B cell (primary cell): ENCODE measurements around the gene DONSON. TPM values are rescaled to one million over a fixed set of nuclear protein-coding genes. Genes with fewer than 3 reads are reported as not detected.
"Not testable (repeated sequence)": the region's sequence is repeated elsewhere in the genome, so short reads cannot be mapped to it uniquely, and the experiment has no call there.

ENCODE experiments used
- ATAC-seq: fragments of 200-7000 bp; cut with Tn5 transposase; one replicate; pipeline ENCODE4 v1.10.0; 2021; ENCODE audit warnings: low read depth, mild to moderate bottlenecking, moderate number of reproducible peaks, moderate library complexity
- CTCF ChIA-PET: fragments of 350-600 bp; sonication (Branson Sonifier 250); formaldehyde crosslinking; loops from one replicate; lab custom pipeline; 2021; ENCODE audit warnings: antibody characterized with exemption, inconsistent platforms; lab: Charles Lee
- POLR2A ChIA-PET: fragments of 350-600 bp; sonication (Branson Sonifier 250); formaldehyde crosslinking; loops from one replicate; lab custom pipeline; 2021; ENCODE audit warnings: antibody characterized with exemption; lab: Charles Lee
- DNase-seq: peaks from one replicate; pipeline ENCODE4 v3.0.0; 2013
- H2AFZ ChIP-seq: 2 replicates; pipeline ENCODE4 v1.6.1; 2012; ENCODE audit warnings: mild to moderate bottlenecking, low read depth, low read length; ENCODE audit not compliant: insufficient read depth, poor library complexity, severe bottlenecking
- H3K27ac ChIP-seq, 2 donors: 1 replicate in 1 of 2; 2 replicates in 1 of 2; pipeline ENCODE4 v1.5.1; 2012 to 2013; ENCODE audit warnings: low read length in 2 of 2, mild to moderate bottlenecking in 2 of 2, moderate library complexity in 1 of 2
- H3K27me3 ChIP-seq, 4 experiments: fragments of 200-600 bp in 1 of 4; sonication (generic) in 1 of 4; replicated peaks in 1 of 4; 1 replicate in 2 of 4; 2 replicates in 2 of 4; pipeline versions ENCODE4 v1.6.1 to v1.7.0; 2013 to 2016; ENCODE audit warnings: low read length in 3 of 4, mild to moderate bottlenecking in 2 of 4, mixed read lengths in 1 of 4, moderate library complexity in 1 of 4; ENCODE audit not compliant: insufficient read depth in 4 of 4, control insufficient read depth in 3 of 4; ENCODE audit errors: control extremely low read depth in 1 of 4
- H3K36me3 ChIP-seq, 2 experiments: replicated peaks in 1 of 2; 1 replicate in 1 of 2; 2 replicates in 1 of 2; pipeline versions ENCODE4 v1.6.1 to v1.7.1; 2013; ENCODE audit warnings: low read length in 1 of 2; ENCODE audit not compliant: insufficient read depth in 2 of 2, control insufficient read depth in 1 of 2; ENCODE audit errors: control extremely low read depth in 1 of 2, extremely low read depth in 1 of 2
- H3K4me1 ChIP-seq, 2 donors: fragments of 200-600 bp in 1 of 2; sonication (generic) in 1 of 2; 1 replicate in 1 of 2; 2 replicates in 1 of 2; pipeline versions ENCODE4 v1.5.1 to v1.6.1; 2013 to 2017; ENCODE audit warnings: low read length in 2 of 2; ENCODE audit not compliant: control insufficient read depth in 2 of 2, insufficient read depth in 2 of 2
- H3K4me2 ChIP-seq: replicated peaks from 2 replicates; pipeline ENCODE3; 2012; ENCODE audit warnings: mild to moderate bottlenecking, low read depth, low read length; ENCODE audit not compliant: poor library complexity, severe bottlenecking
- H3K4me3 ChIP-seq, 5 experiments: fragments of 200-600 bp in 1 of 5; sonication (generic) in 1 of 5; 1 replicate in 3 of 5; 2 replicates in 2 of 5; pipeline versions ENCODE4 v1.5.1 to v1.7.0; 2011 to 2016; ENCODE audit warnings: low read length in 4 of 5, mild to moderate bottlenecking in 4 of 5, low read depth in 2 of 5, control low read depth in 1 of 5, moderate library complexity in 1 of 5; ENCODE audit not compliant: insufficient read depth in 1 of 5; ENCODE audit errors: control extremely low read depth in 1 of 5, extremely low read depth in 1 of 5
- H3K79me2 ChIP-seq: fragments of 200-600 bp; sonication (generic); one replicate; pipeline ENCODE4 v1.6.0; 2016; ENCODE audit warnings: low read length; ENCODE audit not compliant: control insufficient read depth, insufficient read depth
- H3K9ac ChIP-seq: fragments of 200-600 bp; sonication (generic); 2 replicates; pipeline ENCODE4 v1.6.1; 2017; ENCODE audit warnings: mild to moderate bottlenecking, low read length, moderate library complexity
- H3K9me3 ChIP-seq, 3 donors: one replicate each; pipeline versions ENCODE4 v1.6.1 to v1.7.1; 2013; ENCODE audit warnings: low read length in 2 of 3; ENCODE audit not compliant: control insufficient read depth in 2 of 3, insufficient read depth in 1 of 3; ENCODE audit errors: control extremely low read depth in 1 of 3
- H4K20me1 ChIP-seq: 2 replicates; pipeline ENCODE4 v1.6.0; 2012; ENCODE audit warnings: mild to moderate bottlenecking, low read length; ENCODE audit not compliant: insufficient read depth, control insufficient read depth, poor library complexity, severe bottlenecking
- H3K27ac Mint-ChIP-seq: one replicate; pipeline ENCODE4 v1.8.0; 2021; ENCODE audit warnings: mixed read lengths
- H3K27me3 Mint-ChIP-seq: one replicate; pipeline ENCODE4 v1.8.0; 2021; ENCODE audit warnings: mixed read lengths
- H3K4me1 Mint-ChIP-seq: one replicate; pipeline ENCODE4 v1.8.0; 2021; ENCODE audit warnings: mixed read lengths
- H3K4me3 Mint-ChIP-seq: one replicate; pipeline ENCODE4 v1.8.0; 2021; ENCODE audit warnings: mixed read lengths
- H3K9me3 Mint-ChIP-seq: one replicate; pipeline ENCODE4 v1.8.0; 2022; ENCODE audit warnings: mixed read lengths; ENCODE audit not compliant: insufficient read depth
- EZH2 ChIP-seq: IDR thresholded peaks from 2 replicates; pipeline ENCODE4 v1.6.1; 2012; ENCODE audit warnings: borderline replicate concordance, low read depth, mild to moderate bottlenecking, moderate library complexity, low read length; ENCODE audit not compliant: insufficient read depth, poor library complexity, severe bottlenecking
- WGBS: methylation state at CpG from one replicate; pipeline ENCODE4 v1.1.5; 2013; ENCODE audit warnings: missing lambda C conversion rate; ENCODE audit not compliant: insufficient coverage; 5-methylcytosine and 5-hydroxymethylcytosine counted together
- intact Hi-C: fragments of 100-400 bp; cut with micrococcal nuclease; formaldehyde crosslinking; loops from one replicate; pipeline ENCODE4 v1.10.0; 2022
- polyA plus RNA-seq: library from polyadenylated mRNA; depleted of rRNA; stranded (reverse); fragments of >200 nt; gene quantifications from 2 replicates; pipeline ENCODE4 v1.2.3, GENCODE V29; 2012
- total RNA-seq, 2 donors: library from RNA; stranded (reverse); fragments of 120-200 nt in 1 of 2; gene quantifications; 1 replicate in 1 of 2; 2 replicates in 1 of 2; pipeline versions ENCODE4 v1.2.3 to v1.2.4, GENCODE V29; 2013 to 2022
- TF ChIP-seq, protein P1 (sequence below): fragments of 200-600 bp; IDR thresholded peaks from one replicate; pipeline ENCODE4 v1.8.0; 2022; ENCODE audit warnings: antibody characterized with exemption, mild to moderate bottlenecking

Gene DONSON
- total and polyA plus RNA-seq, 2 donors (not counting 1 experiment from before 2014, with no cell fraction given) = 6.2 to 6.3 TPM

DNA sequence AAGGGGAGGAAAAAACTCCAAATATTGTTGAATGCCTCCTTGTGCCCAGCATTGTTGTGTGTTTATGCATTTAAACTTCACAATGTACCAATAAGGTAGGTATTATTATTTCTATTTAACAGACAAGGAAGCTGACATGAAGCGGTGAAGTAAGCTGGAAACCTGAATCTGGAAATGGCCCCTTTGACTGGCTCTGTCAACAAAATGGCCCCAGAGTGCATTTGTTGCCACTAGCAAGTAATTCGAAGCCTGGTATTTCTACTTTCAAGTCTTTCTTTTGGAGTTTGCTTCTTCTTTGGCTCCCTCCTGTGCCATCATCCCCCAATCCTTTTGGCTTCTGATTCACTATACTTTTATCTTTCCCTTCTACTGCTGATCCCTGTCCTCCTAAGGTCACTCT lies 29.9 kb upstream of the DONSON start:
- TF ChIP-seq, protein P1, sequence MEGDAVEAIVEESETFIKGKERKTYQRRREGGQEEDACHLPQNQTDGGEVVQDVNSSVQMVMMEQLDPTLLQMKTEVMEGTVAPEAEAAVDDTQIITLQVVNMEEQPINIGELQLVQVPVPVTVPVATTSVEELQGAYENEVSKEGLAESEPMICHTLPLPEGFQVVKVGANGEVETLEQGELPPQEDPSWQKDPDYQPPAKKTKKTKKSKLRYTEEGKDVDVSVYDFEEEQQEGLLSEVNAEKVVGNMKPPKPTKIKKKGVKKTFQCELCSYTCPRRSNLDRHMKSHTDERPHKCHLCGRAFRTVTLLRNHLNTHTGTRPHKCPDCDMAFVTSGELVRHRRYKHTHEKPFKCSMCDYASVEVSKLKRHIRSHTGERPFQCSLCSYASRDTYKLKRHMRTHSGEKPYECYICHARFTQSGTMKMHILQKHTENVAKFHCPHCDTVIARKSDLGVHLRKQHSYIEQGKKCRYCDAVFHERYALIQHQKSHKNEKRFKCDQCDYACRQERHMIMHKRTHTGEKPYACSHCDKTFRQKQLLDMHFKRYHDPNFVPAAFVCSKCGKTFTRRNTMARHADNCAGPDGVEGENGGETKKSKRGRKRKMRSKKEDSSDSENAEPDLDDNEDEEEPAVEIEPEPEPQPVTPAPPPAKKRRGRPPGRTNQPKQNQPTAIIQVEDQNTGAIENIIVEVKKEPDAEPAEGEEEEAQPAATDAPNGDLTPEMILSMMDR = no peak
- no peak for TF ChIP-seq EZH2
- CTCF ChIA-PET = interaction anchor here (0.7 kb wide), 1 partner anchor 1448 kb away, joined by 4 read pairs; no protein-coding TSS in a partner anchor
- H3K9me3 Mint-ChIP-seq = no peaks in the 10 kb centered on the region
- no peak for ATAC-seq
- no peak overlapping the region for H3K4me2 ChIP-seq
- H3K27me3 ChIP-seq = no peaks in the 10 kb centered on the region
- DNase-seq = no peak
- H3K79me2 ChIP-seq = no peaks in the 10 kb centered on the region
- no peaks in the 10 kb centered on the region for H4K20me1 ChIP-seq
- H3K36me3 ChIP-seq = peaks cover 4 to 23% of the 10 kb centered on the region in 2 experiments
- WGBS = 92% methylated on average over 1 of the region's 2 CpGs
- peaks cover 4% of the 10 kb centered on the region for H3K4me1 Mint-ChIP-seq
- no peak overlapping the region for H3K27ac ChIP-seq
- H3K4me3 ChIP-seq = no peak overlapping the region
- no peak overlapping the region for H3K27ac Mint-ChIP-seq
- peaks cover 0 to 3% (median 0%) of the 10 kb centered on the region in 3 donors for H3K9me3 ChIP-seq
- H3K9ac ChIP-seq = no peak overlapping the region
- POLR2A ChIA-PET = no interaction called here
- no peaks in the 10 kb centered on the region for H3K4me1 ChIP-seq
- no peaks in the 10 kb centered on the region for H3K27me3 Mint-ChIP-seq
- intact Hi-C loops = no loop called here
- no peak overlapping the region for H2AFZ ChIP-seq
- no peak overlapping the region for H3K4me3 Mint-ChIP-seq

DNA sequence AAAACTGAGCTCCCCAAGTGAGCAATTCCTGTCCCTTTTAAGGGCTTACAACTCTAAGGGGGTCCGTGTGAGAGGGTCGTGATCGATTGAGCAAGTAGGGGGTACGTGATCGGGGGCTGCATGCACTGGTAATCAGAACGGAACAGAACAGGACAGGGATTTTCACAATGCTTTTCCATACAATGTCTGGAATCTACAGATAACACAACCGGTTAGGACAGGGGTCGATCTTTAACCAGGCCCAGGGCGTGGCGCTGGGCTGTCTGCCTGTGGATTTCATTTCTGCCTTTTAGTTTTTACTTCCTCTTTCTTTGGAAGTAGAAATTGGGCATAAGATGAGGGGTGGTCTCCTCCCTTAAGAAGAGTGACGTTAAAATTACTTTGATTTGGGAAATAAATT lies 29.1 kb upstream of the DONSON start:
- CTCF ChIA-PET = interaction anchor here (1.0 kb wide), 1 partner anchor 12 kb away, joined by 3 read pairs; no protein-coding TSS in a partner anchor
- H3K9ac ChIP-seq, H3K9me3 ChIP-seq, H2AFZ ChIP-seq, H3K4me1 ChIP-seq, H3K27ac Mint-ChIP-seq, H3K4me1 Mint-ChIP-seq, H3K4me3 ChIP-seq, H3K4me2 ChIP-seq, POLR2A ChIA-PET, H3K27me3 Mint-ChIP-seq, H3K27ac ChIP-seq, DNase-seq, H3K9me3 Mint-ChIP-seq, H3K4me3 Mint-ChIP-seq, ATAC-seq, H4K20me1 ChIP-seq, H3K79me2 ChIP-seq, intact Hi-C loops, H3K27me3 ChIP-seq: not testable (repeated sequence)
- 100% methylated on average over 3 of the region's 11 CpGs for WGBS
- H3K36me3 ChIP-seq = peaks cover 5 to 25% of the 10 kb centered on the region in 2 experiments
